Testis (tissue), 2 donors: ENCODE results near the gene MLLT1.

ENCODE experiments used
- POLR2A ChIP-seq: fragments of 450-650 bp; IDR thresholded peaks from one replicate; pipeline ENCODE4 v1.6.1; 2017; ENCODE audit warnings: antibody characterized with exemption, mild to moderate bottlenecking, moderate library complexity
- TF ChIP-seq, protein P1 (sequence below), 3 experiments: fragments of 450-650 bp in 2 of 3; fragments of 200-600 bp in 1 of 3; sonication (generic) in 1 of 3; IDR thresholded peaks; one replicate each; pipeline ENCODE4 v1.5.1; 2016 to 2019; ENCODE audit warnings: antibody characterized with exemption in 3 of 3, mild to moderate bottlenecking in 2 of 3, moderate library complexity in 1 of 3

DNA sequence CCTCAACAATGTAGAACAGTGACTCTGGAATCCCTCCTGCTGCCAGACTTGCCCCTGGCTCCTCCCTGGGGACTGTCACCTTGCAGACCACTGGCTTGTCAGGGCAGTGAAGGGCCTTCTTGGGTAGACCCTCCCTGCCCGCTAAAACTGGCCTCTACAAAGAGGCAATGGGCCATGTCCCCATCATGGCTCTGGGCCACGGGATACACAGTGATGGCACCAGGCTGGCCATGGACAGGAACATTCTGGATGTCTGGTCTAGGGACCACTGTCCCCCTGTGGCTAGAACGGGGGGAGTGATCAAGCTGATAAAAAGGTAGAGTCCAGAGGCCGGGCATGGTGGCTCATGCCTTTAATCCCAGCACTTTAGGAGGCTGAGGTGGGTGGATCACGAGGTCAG lies 83.4 kb downstream of the MLLT1 start:
- TF ChIP-seq POLR2A = no peak
- TF ChIP-seq, protein P1, sequence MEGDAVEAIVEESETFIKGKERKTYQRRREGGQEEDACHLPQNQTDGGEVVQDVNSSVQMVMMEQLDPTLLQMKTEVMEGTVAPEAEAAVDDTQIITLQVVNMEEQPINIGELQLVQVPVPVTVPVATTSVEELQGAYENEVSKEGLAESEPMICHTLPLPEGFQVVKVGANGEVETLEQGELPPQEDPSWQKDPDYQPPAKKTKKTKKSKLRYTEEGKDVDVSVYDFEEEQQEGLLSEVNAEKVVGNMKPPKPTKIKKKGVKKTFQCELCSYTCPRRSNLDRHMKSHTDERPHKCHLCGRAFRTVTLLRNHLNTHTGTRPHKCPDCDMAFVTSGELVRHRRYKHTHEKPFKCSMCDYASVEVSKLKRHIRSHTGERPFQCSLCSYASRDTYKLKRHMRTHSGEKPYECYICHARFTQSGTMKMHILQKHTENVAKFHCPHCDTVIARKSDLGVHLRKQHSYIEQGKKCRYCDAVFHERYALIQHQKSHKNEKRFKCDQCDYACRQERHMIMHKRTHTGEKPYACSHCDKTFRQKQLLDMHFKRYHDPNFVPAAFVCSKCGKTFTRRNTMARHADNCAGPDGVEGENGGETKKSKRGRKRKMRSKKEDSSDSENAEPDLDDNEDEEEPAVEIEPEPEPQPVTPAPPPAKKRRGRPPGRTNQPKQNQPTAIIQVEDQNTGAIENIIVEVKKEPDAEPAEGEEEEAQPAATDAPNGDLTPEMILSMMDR (IDR thresholded peaks at IDR 0.05) = no peak
